CD4-positive, alpha-beta T cell treated with Interleukin-21 for 1 hour (primary cell): ENCODE measurements around the gene C16orf86.

ENCODE experiments used
- DNase-seq: peaks from one replicate; pipeline ENCODE4 v3.0.0-alpha.2; 2020

C16orf86 gene

GRCh38 chr16:67654403-67654911, 12.2 kb upstream of the C16orf86 start:
- no peak for DNase-seq

- DNase-seq = no peak
These were observed 11.3 kb upstream of the C16orf86 start for GRCh38 chr16:67655363-67655762.

- DNase-seq = no peak
These were observed 10.1 kb upstream of the C16orf86 start for GRCh38 chr16:67656344-67657016.

GRCh38 chr16:67657017-67657608, 9.5 kb upstream of the C16orf86 start:
- DNase-seq = no peak

GRCh38 chr16:67657751-67658518, 8.7 kb upstream of the C16orf86 start:
- DNase-seq = no peak

GRCh38 chr16:67658849-67659674, 7.6 kb upstream of the C16orf86 start:
- no peak for DNase-seq

GRCh38 chr16:67659675-67660563, 6.7 kb upstream of the C16orf86 start, which contains the start of gene ACD:
TSS of gene ACD (minus strand) at chr16:67660260. CDS start at chr16:67660220, 40 bp downstream.
- peak; percentile 94 for DNase-seq

- peak; percentile 98 for DNase-seq
These were observed 6.0 kb upstream of the C16orf86 start, which contains the start of gene PARD6A for GRCh38 chr16:67660564-67661028. TSS of gene PARD6A (plus strand) at chr16:67660960. CDS start at chr16:67661039, 79 bp downstream.

- no peak for DNase-seq
These were observed 5.4 kb upstream of the C16orf86 start for GRCh38 chr16:67661101-67661761.

- no peak for DNase-seq
These were observed 4.5 kb upstream of the C16orf86 start for GRCh38 chr16:67661886-67662652.

- no peak for DNase-seq
These were observed 4.0 kb upstream of the C16orf86 start for GRCh38 chr16:67662653-67663010.

- DNase-seq = peak; percentile 35
These were observed 3.3 kb upstream of the C16orf86 start for GRCh38 chr16:67663151-67663876.

GRCh38 chr16:67663877-67664222, 2.8 kb upstream of the C16orf86 start:
- DNase-seq = no peak

- no peak for DNase-seq
These were observed 2.4 kb upstream of the C16orf86 start for GRCh38 chr16:67664258-67664657.

GRCh38 chr16:67664871-67665270, 1.7 kb upstream of the C16orf86 start:
- no peak for DNase-seq

- no peak for DNase-seq
These were observed 1.0 kb upstream of the C16orf86 start for GRCh38 chr16:67665598-67665997.

GRCh38 chr16:67666032-67666551, 522 bp upstream of the C16orf86 start:
- no peak for DNase-seq

- DNase-seq = no peak
These were observed 821 bp downstream of the C16orf86 start for GRCh38 chr16:67667453-67667816.

- DNase-seq = peak; percentile 88
These were observed 1.3 kb downstream of the C16orf86 start for GRCh38 chr16:67667817-67668494.
